Esophagus (tissue), 2 donors: ENCODE data around the gene HARBI1. TPM values are rescaled to one million over a fixed set of nuclear protein-coding genes. Genes with fewer than 3 reads are reported as not detected.
"Not testable (repeated sequence)": the region's sequence is repeated elsewhere in the genome, so short reads cannot be mapped to it uniquely, and the experiment has no call there.

Experiments
- H3K27ac ChIP-seq, 2 donors: one replicate each; pipeline ENCODE4 v1.5.1; 2013; ENCODE audit warnings: low read depth in 2 of 2, mild to moderate bottlenecking in 2 of 2, inconsistent platforms in 1 of 2, low read length in 1 of 2, moderate library complexity in 1 of 2
- H3K27me3 ChIP-seq, 2 donors: one replicate each; pipeline ENCODE4 v1.6.1; 2013; ENCODE audit warnings: low read length in 2 of 2, control low read depth in 1 of 2, mild to moderate bottlenecking in 1 of 2; ENCODE audit not compliant: insufficient read depth in 2 of 2, control insufficient read depth in 1 of 2
- H3K36me3 ChIP-seq, 2 donors: one replicate each; pipeline ENCODE4 v1.6.1; 2013; ENCODE audit warnings: low read length in 1 of 2; ENCODE audit not compliant: control insufficient read depth in 2 of 2, insufficient read depth in 2 of 2
- H3K4me1 ChIP-seq, 2 donors: one replicate each; pipeline ENCODE4 v1.6.1; 2013; ENCODE audit warnings: low read length in 1 of 2; ENCODE audit not compliant: control insufficient read depth in 2 of 2, insufficient read depth in 2 of 2
- H3K4me3 ChIP-seq, 2 donors: one replicate each; pipeline ENCODE4 v1.5.1; 2013; ENCODE audit warnings: low read length in 2 of 2, mild to moderate bottlenecking in 2 of 2, low read depth in 1 of 2, moderate library complexity in 1 of 2
- H3K9me3 ChIP-seq, 2 donors: one replicate each; pipeline ENCODE4 v1.6.1; 2013; ENCODE audit warnings: mild to moderate bottlenecking in 2 of 2, low read depth in 1 of 2, low read length in 1 of 2, moderate library complexity in 1 of 2; ENCODE audit not compliant: control insufficient read depth in 2 of 2, insufficient read depth in 1 of 2
- WGBS, 2 donors: extraction: QIAGEN DNeasy Blood & Tissue Kit; methylation state at CpG; one replicate each; pipeline ENCODE4 v1.1.7; 2013; 5-methylcytosine and 5-hydroxymethylcytosine counted together
- polyA plus RNA-seq, 2 donors: library from polyadenylated mRNA; stranded (reverse); fragments of 200-250 nt; gene quantifications; one replicate each; pipeline ENCODE4 v1.2.3, GENCODE V29; 2013
- donor health status: healthy with polysubstance abuse.
- donor health status: Bipolar disorder and iron deficiency.

The HARBI1 gene
- polyA plus RNA-seq, 2 donors: 1.7 to 2.8 TPM

DNA sequence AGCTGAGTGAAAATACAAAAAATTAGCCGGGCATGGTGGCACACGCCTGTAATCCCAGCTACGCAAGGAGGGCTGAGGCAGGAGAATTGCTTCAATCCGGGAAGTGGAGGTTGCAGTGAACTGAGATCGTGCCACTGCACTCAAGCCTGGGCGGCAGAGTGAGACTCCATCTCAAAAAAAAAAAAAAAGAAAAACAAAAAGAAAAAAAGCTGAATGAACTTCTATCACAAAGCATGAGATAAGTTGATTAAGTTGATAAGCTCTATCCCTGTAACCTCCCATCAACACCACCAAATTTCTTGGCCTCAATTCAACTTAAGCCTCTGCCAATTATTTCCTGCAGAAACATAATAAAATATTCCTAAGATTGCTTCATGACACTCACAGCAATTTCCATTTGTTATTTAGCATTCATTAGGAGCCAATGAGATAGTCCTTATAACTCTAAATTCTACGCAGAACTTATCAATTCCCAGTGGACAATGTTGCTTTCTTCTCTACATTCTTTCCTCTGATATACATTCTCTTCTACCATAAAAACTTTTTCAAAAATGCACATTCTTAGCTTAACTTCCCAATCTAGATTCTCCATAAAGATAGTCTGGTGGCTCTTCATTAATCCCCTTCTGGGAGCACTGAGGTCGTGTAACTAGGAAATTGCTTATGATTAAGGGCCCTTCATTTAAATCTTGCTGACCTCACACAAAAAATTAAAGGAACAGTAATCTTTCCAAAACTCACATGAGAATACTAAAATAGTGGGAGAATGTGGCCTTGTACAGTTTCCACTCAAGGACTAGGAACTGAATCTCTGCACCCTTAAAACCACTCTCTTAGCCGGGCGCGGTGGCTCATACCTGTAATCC, 26.1 kb downstream of the HARBI1 start:
- Histone ChIP-seq H3K27me3 (no peaks in the 10 kb centered on the region), H3K4me1 (peaks cover 0 to 6% of the 10 kb centered on the region in 2 donors), H3K27ac (peak overlapping the region in 1 of 2 donors; percentile 37), H3K9me3 (no peaks in the 10 kb centered on the region), H3K4me3 (no peak overlapping the region), H3K36me3 (no peaks in the 10 kb centered on the region)
- WGBS, 2 donors: 46 to 58% methylated on average over 11 of the region's 11 CpGs

DNA sequence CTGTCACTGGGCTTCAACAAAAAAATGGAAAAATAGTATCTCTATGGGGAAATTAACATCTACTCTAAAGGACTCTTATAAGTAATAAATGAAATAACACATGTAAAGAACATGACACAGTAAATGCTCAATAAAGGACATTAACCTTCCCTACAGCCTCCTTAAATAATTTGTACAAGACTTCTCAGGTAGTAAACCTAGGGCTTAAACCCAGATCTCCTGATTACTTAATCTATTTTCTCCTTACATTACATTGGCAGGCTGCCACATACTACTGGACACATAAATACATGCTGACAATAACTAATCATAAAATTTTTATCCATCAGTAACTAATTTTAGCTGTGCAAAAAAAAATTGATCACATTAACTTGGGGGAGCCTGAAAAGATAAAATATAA, 28.1 kb downstream of the HARBI1 start:
- Histone ChIP-seq H3K27me3 (no peaks in the 10 kb centered on the region), H3K27ac (no peak overlapping the region), H3K4me1 (peaks cover 0 to 6% of the 10 kb centered on the region in 2 donors), H3K4me3 (no peak overlapping the region), H3K36me3 (no peaks in the 10 kb centered on the region), H3K9me3 (no peaks in the 10 kb centered on the region)

DNA sequence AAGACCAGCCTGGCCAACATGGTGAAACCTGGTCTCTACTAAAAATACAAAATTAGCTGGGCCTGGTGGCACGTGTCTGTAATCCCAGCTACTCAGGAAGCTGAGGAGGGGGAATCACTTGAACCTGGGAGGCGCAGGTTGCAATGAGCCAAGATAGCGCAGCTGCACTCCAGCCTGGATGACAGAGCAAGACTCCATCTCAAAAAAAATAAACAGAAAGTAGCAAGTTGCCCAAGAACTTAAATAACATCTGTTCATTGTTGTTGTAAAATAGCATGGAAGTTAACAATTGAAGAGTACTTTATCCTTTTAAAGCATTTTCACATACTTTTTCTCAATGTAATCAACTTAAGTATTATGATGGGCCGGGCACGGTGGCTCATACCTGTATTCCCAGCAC, 28.9 kb downstream of the HARBI1 start:
- no peaks in the 10 kb centered on the region for H3K36me3 ChIP-seq
- H3K27me3 ChIP-seq: no peaks in the 10 kb centered on the region
- peaks cover 0 to 6% of the 10 kb centered on the region in 2 donors for H3K4me1 ChIP-seq
- 85 to 87% methylated on average over 5 of the region's 5 CpGs for WGBS, 2 donors
- no peak overlapping the region for H3K4me3 ChIP-seq
- H3K27ac ChIP-seq: no peak overlapping the region
- H3K9me3 ChIP-seq: no peaks in the 10 kb centered on the region

DNA sequence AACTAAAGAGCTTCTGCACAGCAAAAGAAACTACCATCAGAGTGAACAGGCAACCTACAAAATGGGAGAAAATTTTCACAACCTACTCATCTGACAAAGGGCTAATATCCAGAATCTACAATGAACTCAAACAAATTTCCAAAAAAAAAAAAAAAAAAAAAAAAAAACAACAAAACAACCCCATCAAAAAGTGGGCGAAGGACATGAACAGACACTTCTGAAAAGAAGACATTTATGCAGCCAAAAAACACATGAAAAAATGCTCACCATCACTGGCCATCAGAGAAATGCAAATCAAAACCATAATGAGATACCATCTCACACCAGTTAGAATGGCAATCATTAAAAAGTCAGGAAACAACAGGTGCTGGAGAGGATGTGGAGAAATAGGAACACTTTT, 33.5 kb downstream of the HARBI1 start:
- WGBS, 2 donors: 95 to 100% methylated on average over 1 of the region's 1 CpG
- H3K4me1 ChIP-seq, H3K27ac ChIP-seq, H3K9me3 ChIP-seq, H3K4me3 ChIP-seq, H3K27me3 ChIP-seq, H3K36me3 ChIP-seq: not testable (repeated sequence)

DNA sequence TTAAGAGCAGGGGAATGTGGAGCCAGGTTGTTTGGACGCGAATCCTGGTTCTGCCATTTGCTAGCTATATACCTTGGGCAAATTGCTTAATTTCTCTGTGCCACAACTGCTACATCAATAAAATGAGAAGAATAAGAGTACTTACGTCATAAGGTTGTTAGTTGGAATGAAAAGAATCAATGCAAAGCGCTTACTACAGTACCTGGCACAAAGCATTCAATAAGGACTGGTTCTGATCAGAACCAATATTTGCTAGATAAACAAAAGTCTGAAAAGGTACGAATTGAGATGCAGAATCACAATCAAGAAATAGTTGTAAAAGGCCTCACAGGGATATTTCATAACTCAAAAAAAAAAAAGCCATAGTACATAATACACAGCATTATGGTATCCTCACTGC, 34.4 kb downstream of the HARBI1 start:
- H3K27me3 ChIP-seq: no peaks in the 10 kb centered on the region
- 88 to 91% methylated on average over 5 of the region's 5 CpGs for WGBS, 2 donors
- no peaks in the 10 kb centered on the region for H3K36me3 ChIP-seq
- H3K4me3 ChIP-seq: no peak overlapping the region
- H3K27ac ChIP-seq: no peak overlapping the region
- H3K9me3 ChIP-seq: no peaks in the 10 kb centered on the region
- no peaks in the 10 kb centered on the region for H3K4me1 ChIP-seq

DNA sequence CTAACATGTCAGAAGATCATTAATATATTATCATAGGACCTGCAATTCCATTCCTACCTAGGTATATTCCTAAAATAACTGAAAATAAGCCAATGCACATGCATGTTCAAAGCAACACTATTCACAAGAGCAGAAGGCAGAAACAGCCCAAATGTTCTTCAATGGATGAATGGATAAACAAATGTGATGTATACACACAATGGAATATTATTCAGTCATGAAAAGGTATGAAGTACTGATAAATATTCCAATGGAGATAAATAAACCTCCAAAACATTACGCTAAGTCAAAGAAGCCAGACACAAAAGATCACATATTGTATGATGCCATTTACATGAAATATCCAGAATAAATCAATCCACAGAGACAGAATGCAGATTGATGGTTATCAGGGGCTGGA, 40.0 kb downstream of the HARBI1 start:
- H3K4me1 ChIP-seq: no peaks in the 10 kb centered on the region
- no peaks in the 10 kb centered on the region for H3K27me3 ChIP-seq
- no peaks in the 10 kb centered on the region for H3K36me3 ChIP-seq
- H3K9me3 ChIP-seq: no peaks in the 10 kb centered on the region
- no peak overlapping the region for H3K4me3 ChIP-seq
- WGBS, 2 donors: 97 to 100% methylated on average over 1 of the region's 1 CpG
- no peak overlapping the region for H3K27ac ChIP-seq

DNA sequence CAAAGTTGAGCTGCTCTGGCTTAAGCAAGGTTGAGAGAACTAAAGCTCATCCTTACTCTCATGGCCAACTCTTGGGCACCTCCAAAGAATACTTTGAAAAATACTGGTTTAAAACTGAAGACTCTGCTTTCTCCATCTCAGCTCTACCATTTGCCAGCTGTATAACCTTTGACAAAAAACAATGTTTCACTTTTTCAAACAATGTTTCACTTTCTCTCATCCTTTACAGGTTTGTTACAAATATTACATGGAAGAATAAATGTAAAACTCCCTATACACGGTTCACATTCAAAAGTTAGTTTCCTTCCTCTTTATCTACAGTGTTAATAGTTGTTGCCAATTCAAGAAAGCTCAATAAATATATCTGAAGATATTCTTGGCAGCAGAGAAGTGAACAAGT, 42.4 kb downstream of the HARBI1 start:
- 15 to 29% methylated on average over 1 of the region's 1 CpG for WGBS, 2 donors
- no peaks in the 10 kb centered on the region for H3K4me1 ChIP-seq

DNA sequence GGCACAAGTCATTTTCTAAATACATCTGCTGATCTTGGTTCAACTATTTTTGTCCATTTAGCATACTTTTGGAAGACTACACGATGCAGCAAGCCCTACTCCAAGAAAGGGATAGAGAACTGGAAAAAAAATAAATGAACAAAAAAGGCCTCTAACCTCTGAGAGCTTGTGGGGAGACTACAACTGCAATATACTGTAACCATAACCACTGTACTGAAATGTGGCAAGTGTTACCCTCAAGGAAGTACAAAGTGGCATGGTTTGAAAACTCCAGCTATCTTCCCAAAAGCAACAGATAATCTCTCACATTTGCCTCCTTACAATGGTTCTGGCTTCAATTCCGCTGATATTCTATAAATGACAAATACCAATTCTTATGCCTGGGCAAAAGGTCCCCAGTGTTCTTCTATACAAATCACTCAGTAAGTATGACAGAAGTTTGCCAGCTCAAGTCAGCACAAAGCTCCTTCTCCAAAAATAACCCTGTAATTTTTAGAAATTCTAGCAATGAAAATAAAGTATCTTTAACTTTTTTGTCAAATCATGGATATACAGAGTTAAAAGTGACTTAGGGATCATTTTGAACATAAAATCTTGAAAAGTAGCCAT, 46.1 kb downstream of the HARBI1 start:
- H3K9me3 ChIP-seq: no peaks in the 10 kb centered on the region
- H3K4me3 ChIP-seq: no peak overlapping the region
- H3K27ac ChIP-seq: no peak overlapping the region
- no peaks in the 10 kb centered on the region for H3K27me3 ChIP-seq
- no peaks in the 10 kb centered on the region for H3K4me1 ChIP-seq
- WGBS, 2 donors: 34 to 43% methylated on average over 2 of the region's 2 CpGs
- no peaks in the 10 kb centered on the region for H3K36me3 ChIP-seq

More for the DNA sequence above, 42.4 kb downstream of the HARBI1 start:
- H3K36me3 ChIP-seq: no peaks in the 10 kb centered on the region
- H3K27ac ChIP-seq: no peak overlapping the region
- H3K4me3 ChIP-seq: no peak overlapping the region
- H3K27me3 ChIP-seq: no peaks in the 10 kb centered on the region
- no peaks in the 10 kb centered on the region for H3K9me3 ChIP-seq

DNA sequence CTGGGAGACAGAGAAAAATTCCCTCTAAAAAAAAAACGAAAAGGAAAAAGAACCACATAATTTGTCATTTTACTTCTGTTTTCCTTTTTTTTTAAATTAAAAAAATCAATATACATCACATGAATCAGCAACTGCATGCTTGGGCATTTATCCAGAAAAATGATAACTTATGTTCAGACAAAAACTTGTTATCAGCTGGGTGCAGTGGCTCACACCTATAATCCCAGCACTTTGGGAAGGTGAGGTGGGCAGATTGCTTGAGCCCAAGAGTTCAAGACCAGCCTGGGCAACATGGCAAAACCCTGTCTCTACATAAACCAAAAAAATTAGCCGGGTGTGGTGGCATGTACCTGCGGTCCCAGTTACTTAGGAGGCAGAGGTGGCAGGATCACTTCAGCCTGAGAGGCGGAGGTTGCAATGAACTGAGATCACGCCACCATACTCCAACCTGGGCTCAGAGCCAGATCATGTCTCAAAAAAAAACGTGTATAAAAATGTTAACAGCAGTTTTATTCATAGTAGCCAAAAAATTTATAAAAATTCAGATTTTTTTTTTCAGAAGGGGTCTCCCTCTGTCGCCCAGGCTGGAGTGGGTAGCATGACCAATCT, 51.7 kb downstream of the HARBI1 start:
- no peak overlapping the region for H3K27ac ChIP-seq
- H3K4me3 ChIP-seq: no peak overlapping the region
- no peaks in the 10 kb centered on the region for H3K36me3 ChIP-seq
- H3K4me1 ChIP-seq: no peaks in the 10 kb centered on the region
- no peaks in the 10 kb centered on the region for H3K27me3 ChIP-seq
- WGBS, 2 donors: 61 to 75% methylated on average over 7 of the region's 7 CpGs
- H3K9me3 ChIP-seq: no peaks in the 10 kb centered on the region
